HepG2 (cell line): ENCODE data around the gene ALG14. TPM values are rescaled to one million over a fixed set of nuclear protein-coding genes. Genes with fewer than 3 reads are reported as not detected.

Experiments used
- ARHGAP35 ChIP-seq: sonication (generic); formaldehyde crosslinking; IDR thresholded peaks from 2 replicates; pipeline ENCODE4 v1.9.0; 2022; ENCODE audit warnings: mild to moderate bottlenecking, inconsistent platforms, moderate library complexity, missing genetic modification reagents, borderline replicate concordance
- ARNT2 ChIP-seq: sonication (generic); formaldehyde crosslinking; IDR thresholded peaks from 2 replicates; pipeline ENCODE4 v1.8.0; 2022; ENCODE audit warnings: mild to moderate bottlenecking, low read depth, missing genetic modification reagents, moderate library complexity
- EHMT2 ChIP-seq: fragments of 200-600 bp; sonication (generic); IDR thresholded peaks from 2 replicates; pipeline ENCODE4 v1.7.0; 2017; ENCODE audit warnings: antibody characterized with exemption, low read depth, low read length, borderline replicate concordance
- FOXJ3 ChIP-seq: sonication (generic); formaldehyde crosslinking; IDR thresholded peaks from 2 replicates; pipeline ENCODE4 v1.4.0; 2020; ENCODE audit warnings: missing genetic modification reagents, mild to moderate bottlenecking, borderline replicate concordance
- GATAD2A ChIP-seq: IDR thresholded peaks from 2 replicates; pipeline ENCODE4 v1.6.1; 2016
- GTF2F1 ChIP-seq: fragments of 150-350 bp; IDR thresholded peaks from 2 replicates; pipeline ENCODE4 v1.6.1; 2014; ENCODE audit warnings: low read length
- ISX ChIP-seq: sonication (generic); formaldehyde crosslinking; conservative IDR thresholded peaks from 2 replicates; pipeline ENCODE4 v1.5.0; 2020; ENCODE audit warnings: missing genetic modification reagents
- KDM5A ChIP-seq: fragments of 200-600 bp; sonication (generic); IDR thresholded peaks from 2 replicates; pipeline ENCODE4 v1.7.0; 2018; ENCODE audit warnings: antibody characterized with exemption, mild to moderate bottlenecking, low read length, borderline replicate concordance
- KLF9 ChIP-seq: IDR thresholded peaks from 2 replicates; pipeline ENCODE4 v1.6.1; 2016; ENCODE audit warnings: low read depth
- MBD4 ChIP-seq: IDR thresholded peaks from 2 replicates; pipeline ENCODE4 v1.6.1; 2012; ENCODE audit warnings: low read length, inconsistent platforms, borderline replicate concordance
- MEIS2 ChIP-seq: sonication (generic); formaldehyde crosslinking; IDR thresholded peaks from 2 replicates; pipeline ENCODE4 v1.9.0; 2021; ENCODE audit warnings: mild to moderate bottlenecking, missing genetic modification reagents
- MZF1 ChIP-seq: sonication (generic); formaldehyde crosslinking; IDR thresholded peaks from 2 replicates; pipeline ENCODE4 v1.8.1; 2023; ENCODE audit warnings: mild to moderate bottlenecking, missing genetic modification reagents, borderline replicate concordance
- POLR2AphosphoS5 ChIP-seq: IDR thresholded peaks from 2 replicates; pipeline ENCODE4 v1.6.1; 2012; ENCODE audit warnings: low read depth, low read length
- REL ChIP-seq: sonication (generic); formaldehyde crosslinking; conservative IDR thresholded peaks from 2 replicates; pipeline ENCODE4 v1.8.0; 2022; ENCODE audit warnings: mild to moderate bottlenecking, missing genetic modification reagents, moderate library complexity
- RFX3 ChIP-seq: IDR thresholded peaks from 2 replicates; pipeline ENCODE4 v1.6.1; 2016; ENCODE audit warnings: missing biosample characterization, missing genetic modification reagents
- SRSF9 ChIP-seq: fragments of 200-400 bp; formaldehyde crosslinking; IDR thresholded peaks from 2 replicates; pipeline ENCODE4 v1.6.1; 2018; ENCODE audit warnings: borderline replicate concordance, mild to moderate bottlenecking, low read depth, low read length; ENCODE audit not compliant: insufficient read depth, poor library complexity, severe bottlenecking
- STAG1 ChIP-seq: sonication (generic); formaldehyde crosslinking; IDR thresholded peaks from 2 replicates; pipeline ENCODE4 v1.4.0; 2020; ENCODE audit warnings: missing genetic modification reagents
- WIZ ChIP-seq: sonication (generic); formaldehyde crosslinking; IDR thresholded peaks from 2 replicates; pipeline ENCODE4 v1.5.1; 2020; ENCODE audit warnings: mild to moderate bottlenecking, missing genetic modification reagents
- ZBTB7B ChIP-seq: sonication (generic); formaldehyde crosslinking; IDR thresholded peaks from 2 replicates; pipeline ENCODE4 v1.4.0; 2020; ENCODE audit warnings: missing genetic modification reagents
- ZC3H4 ChIP-seq: sonication (generic); formaldehyde crosslinking; IDR thresholded peaks from 2 replicates; pipeline ENCODE4 v1.4.0; 2020; ENCODE audit warnings: missing genetic modification reagents, borderline replicate concordance
- ZFP36L2 ChIP-seq: sonication (generic); formaldehyde crosslinking; IDR thresholded peaks from 2 replicates; pipeline ENCODE4 v1.4.0; 2020; ENCODE audit warnings: missing genetic modification reagents
- ZFP62 ChIP-seq: sonication (generic); formaldehyde crosslinking; IDR thresholded peaks from 2 replicates; pipeline ENCODE4 v1.4.0; 2020; ENCODE audit warnings: missing genetic modification reagents
- ZNF12 ChIP-seq: sonication (generic); formaldehyde crosslinking; IDR thresholded peaks from 2 replicates; pipeline ENCODE4 v1.5.0; 2020; ENCODE audit warnings: missing genetic modification reagents
- ZNF205 ChIP-seq: IDR thresholded peaks from 2 replicates; pipeline ENCODE4 v1.6.1; 2018; ENCODE audit warnings: missing biosample characterization, missing genetic modification reagents
- ZNF263 ChIP-seq: sonication (generic); formaldehyde crosslinking; IDR thresholded peaks from 2 replicates; pipeline ENCODE4 v1.4.0; 2020; ENCODE audit warnings: missing genetic modification reagents
- ZNF343 ChIP-seq: sonication (generic); formaldehyde crosslinking; IDR thresholded peaks from 2 replicates; pipeline ENCODE4 v1.4.0; 2020; ENCODE audit warnings: mild to moderate bottlenecking, missing genetic modification reagents
- ZNF354B ChIP-seq: sonication (generic); formaldehyde crosslinking; IDR thresholded peaks from 2 replicates; pipeline ENCODE4 v1.8.0; 2022; ENCODE audit warnings: mild to moderate bottlenecking, missing genetic modification reagents
- ZNF484 ChIP-seq: sonication (generic); formaldehyde crosslinking; IDR thresholded peaks from 2 replicates; pipeline ENCODE4 v1.5.1; 2020; ENCODE audit warnings: mild to moderate bottlenecking, low read depth, missing genetic modification reagents, borderline replicate concordance
- ZNF562 ChIP-seq: sonication (generic); formaldehyde crosslinking; IDR thresholded peaks from 2 replicates; pipeline ENCODE4 v1.8.0; 2022; ENCODE audit warnings: missing genetic modification reagents, borderline replicate concordance
- ZNF775 ChIP-seq: sonication (generic); formaldehyde crosslinking; IDR thresholded peaks from 2 replicates; pipeline ENCODE4 v1.4.0; 2020; ENCODE audit warnings: missing genetic modification reagents, mild to moderate bottlenecking, moderate library complexity, borderline replicate concordance
- ZNF879 ChIP-seq: sonication (generic); formaldehyde crosslinking; IDR thresholded peaks from 2 replicates; pipeline ENCODE4 v1.8.1; 2023; ENCODE audit warnings: missing genetic modification reagents
- polyA plus RNA-seq, 8 experiments: library from polyadenylated mRNA; depleted of rRNA in 3 of 8; stranded (reverse) in 7 of 8; unstranded in 1 of 8; fragments of >200 nt; fragmentation: Illumina TruSeq in 4 of 8; extraction: Trizol in 4 of 8; gene quantifications; 2 replicates each; pipeline versions ENCODE4 v1.2.1 to v1.2.3, GENCODE V29; 2011 to 2016; ENCODE audit warnings: low read depth in 4 of 8, missing spikeins in 1 of 8, mixed read lengths in 1 of 8; ENCODE audit not compliant: insufficient read depth in 1 of 8
- total RNA-seq, 5 experiments: library from RNA; depleted of rRNA; stranded (reverse); fragments of >200 nt; fragmentation: Illumina TruSeq; extraction: Trizol; gene quantifications; 2 replicates each; pipeline ENCODE4 v1.2.3, GENCODE V29; 2016; ENCODE audit warnings: low read depth in 1 of 5
- TF ChIP-seq, protein P1 (sequence below): sonication (generic); formaldehyde crosslinking; IDR thresholded peaks from 2 replicates; pipeline ENCODE4 v1.4.0; 2020; ENCODE audit warnings: mild to moderate bottlenecking, missing genetic modification reagents
- TF ChIP-seq, protein P2 (sequence below): sonication (generic); formaldehyde crosslinking; IDR thresholded peaks from 2 replicates; pipeline ENCODE4 v1.9.0; 2022; ENCODE audit warnings: missing genetic modification reagents, mild to moderate bottlenecking, borderline replicate concordance

The ALG14 gene
- total and polyA plus RNA-seq, 2 of the 13 experiments (the other 11 are each of a cell fraction or from before 2014, with no cell fraction given), result 4.5 to 12.7 TPM

DNA sequence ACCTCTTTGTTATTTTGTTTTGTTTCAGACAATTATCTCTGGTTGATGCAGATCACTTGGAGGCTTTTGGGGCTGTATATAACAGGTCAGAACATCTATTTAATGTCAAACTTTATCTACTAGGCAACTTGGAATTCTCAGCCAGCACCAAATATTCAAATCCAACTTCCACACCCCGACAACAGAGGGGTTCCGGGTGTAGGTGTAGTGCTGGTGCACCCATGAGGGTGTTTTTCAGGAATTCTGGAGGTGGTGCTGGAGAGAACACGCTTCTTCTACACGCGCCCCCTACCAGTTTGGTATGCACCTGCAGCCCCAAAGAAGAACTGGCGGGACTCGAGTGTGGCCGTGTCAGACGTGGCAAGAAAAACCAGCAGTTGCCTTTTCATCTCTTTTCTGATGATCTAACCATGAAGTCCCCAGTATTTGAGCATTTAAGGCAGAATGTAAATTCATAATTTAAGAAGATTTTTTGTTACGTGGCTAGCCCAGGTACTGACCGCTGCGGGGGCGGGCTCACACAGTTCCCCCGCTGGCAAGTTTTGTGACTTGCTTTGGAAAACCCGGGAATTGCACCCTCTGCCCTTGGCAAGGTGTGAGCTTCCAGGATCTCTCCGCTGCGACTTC, 43.9 kb upstream of the ALG14 start (continued):
- TF ChIP-seq MEIS2 (CRISPR knock-in tag) (no peak), MBD4 (no peak), MZF1 (CRISPR knock-in tag) (no peak), ARNT2 (CRISPR knock-in tag) (no peak), GATAD2A (CRISPR knock-in tag) (0 out of 2 replicates have a peak, but pooled peaks have one; percentile 49), EHMT2 (no peak), ZNF343 (CRISPR knock-in tag) (peak; percentile 24; the same call in 1 of the 2 replicates), ZC3H4 (CRISPR knock-in tag) (no peak), STAG1 (peak; percentile 51), REL (CRISPR knock-in tag) (0 out of 2 replicates have a peak, but pooled peaks have one; percentile 30), POLR2AphosphoS5 (0 out of 2 replicates have a peak, but pooled peaks have one; percentile 2), KDM5A (peak; percentile 71), ZNF562 (CRISPR knock-in tag) (no peak), ZNF775 (0 out of 2 replicates have a peak, but pooled peaks have one; percentile 32), ZFP36L2 (CRISPR knock-in tag) (no peak), GTF2F1 (no peak), ZNF879 (CRISPR knock-in tag) (no peak), RFX3 (CRISPR knock-in tag) (no peak), WIZ (CRISPR knock-in tag) (no peak), ZNF484 (CRISPR knock-in tag) (no peak), ZBTB7B (CRISPR knock-in tag) (0 out of 2 replicates have a peak, but pooled peaks have one; percentile 10), ZNF205 (CRISPR knock-in tag) (no peak), ZNF263 (CRISPR knock-in tag) (no peak), FOXJ3 (CRISPR knock-in tag) (no peak), ZNF12 (CRISPR knock-in tag) (no peak), ISX (CRISPR knock-in tag) (no peak), SRSF9 (no peak), ZNF354B (CRISPR knock-in tag) (no peak), ARHGAP35 (CRISPR knock-in tag) (no peak), ZFP62 (no peak), KLF9 (no peak)
- TF ChIP-seq, protein P1, sequence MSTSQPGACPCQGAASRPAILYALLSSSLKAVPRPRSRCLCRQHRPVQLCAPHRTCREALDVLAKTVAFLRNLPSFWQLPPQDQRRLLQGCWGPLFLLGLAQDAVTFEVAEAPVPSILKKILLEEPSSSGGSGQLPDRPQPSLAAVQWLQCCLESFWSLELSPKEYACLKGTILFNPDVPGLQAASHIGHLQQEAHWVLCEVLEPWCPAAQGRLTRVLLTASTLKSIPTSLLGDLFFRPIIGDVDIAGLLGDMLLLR (CRISPR knock-in tag), result no peak
- TF ChIP-seq, protein P2, sequence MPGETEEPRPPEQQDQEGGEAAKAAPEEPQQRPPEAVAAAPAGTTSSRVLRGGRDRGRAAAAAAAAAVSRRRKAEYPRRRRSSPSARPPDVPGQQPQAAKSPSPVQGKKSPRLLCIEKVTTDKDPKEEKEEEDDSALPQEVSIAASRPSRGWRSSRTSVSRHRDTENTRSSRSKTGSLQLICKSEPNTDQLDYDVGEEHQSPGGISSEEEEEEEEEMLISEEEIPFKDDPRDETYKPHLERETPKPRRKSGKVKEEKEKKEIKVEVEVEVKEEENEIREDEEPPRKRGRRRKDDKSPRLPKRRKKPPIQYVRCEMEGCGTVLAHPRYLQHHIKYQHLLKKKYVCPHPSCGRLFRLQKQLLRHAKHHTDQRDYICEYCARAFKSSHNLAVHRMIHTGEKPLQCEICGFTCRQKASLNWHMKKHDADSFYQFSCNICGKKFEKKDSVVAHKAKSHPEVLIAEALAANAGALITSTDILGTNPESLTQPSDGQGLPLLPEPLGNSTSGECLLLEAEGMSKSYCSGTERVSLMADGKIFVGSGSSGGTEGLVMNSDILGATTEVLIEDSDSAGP (CRISPR knock-in tag), result no peak
